Measurements from ENCODE around the gene KCNB1.

KCNB1 gene

DNA sequence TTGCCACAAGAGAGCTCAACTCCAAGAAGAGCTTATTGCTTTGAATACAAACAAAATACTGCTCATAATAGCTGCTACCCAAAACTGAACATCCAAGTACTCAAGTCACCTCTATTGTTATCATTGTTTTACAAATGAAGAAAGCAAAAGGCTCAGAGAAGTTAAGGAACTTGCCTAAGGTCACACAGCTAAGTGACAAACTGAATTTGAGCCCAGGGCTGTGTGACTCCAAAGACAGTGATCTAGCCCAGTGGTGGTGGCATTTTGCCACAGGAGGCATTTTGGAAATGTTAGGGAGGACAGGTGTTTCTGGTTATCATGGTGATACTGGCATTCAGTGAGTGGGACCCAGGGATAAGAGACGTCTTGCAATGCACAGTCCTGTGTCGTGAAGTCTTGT, 79.5 kb downstream of the KCNB1 start:
- no peak overlapping the region for H3K27ac ChIP-seq (ENCODE audit: low read depth, low read length)
- TF ChIP-seq, protein P1, sequence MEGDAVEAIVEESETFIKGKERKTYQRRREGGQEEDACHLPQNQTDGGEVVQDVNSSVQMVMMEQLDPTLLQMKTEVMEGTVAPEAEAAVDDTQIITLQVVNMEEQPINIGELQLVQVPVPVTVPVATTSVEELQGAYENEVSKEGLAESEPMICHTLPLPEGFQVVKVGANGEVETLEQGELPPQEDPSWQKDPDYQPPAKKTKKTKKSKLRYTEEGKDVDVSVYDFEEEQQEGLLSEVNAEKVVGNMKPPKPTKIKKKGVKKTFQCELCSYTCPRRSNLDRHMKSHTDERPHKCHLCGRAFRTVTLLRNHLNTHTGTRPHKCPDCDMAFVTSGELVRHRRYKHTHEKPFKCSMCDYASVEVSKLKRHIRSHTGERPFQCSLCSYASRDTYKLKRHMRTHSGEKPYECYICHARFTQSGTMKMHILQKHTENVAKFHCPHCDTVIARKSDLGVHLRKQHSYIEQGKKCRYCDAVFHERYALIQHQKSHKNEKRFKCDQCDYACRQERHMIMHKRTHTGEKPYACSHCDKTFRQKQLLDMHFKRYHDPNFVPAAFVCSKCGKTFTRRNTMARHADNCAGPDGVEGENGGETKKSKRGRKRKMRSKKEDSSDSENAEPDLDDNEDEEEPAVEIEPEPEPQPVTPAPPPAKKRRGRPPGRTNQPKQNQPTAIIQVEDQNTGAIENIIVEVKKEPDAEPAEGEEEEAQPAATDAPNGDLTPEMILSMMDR (IDR thresholded peaks at IDR 0.05; ENCODE audit: low read depth, low read length, poor library complexity, severe bottlenecking): no peak
- no peak for TF ChIP-seq EZH2phosphoT487 (IDR thresholded peaks at IDR 0.05; ENCODE audit: borderline replicate concordance, low read length)
- no peak overlapping the region for H3K4me3 ChIP-seq (ENCODE audit: low read length)
- H3K4me2 ChIP-seq (ENCODE audit: low read length): no peak overlapping the region
- H4K20me1 ChIP-seq (ENCODE audit: control insufficient read depth, insufficient read depth, low read depth, low read length): no peaks in the 10 kb centered on the region
- H3K9me2 ChIP-seq (replicated peaks; ENCODE audit: control insufficient read depth, low read length): no peaks in the 10 kb centered on the region
- H3K79me2 ChIP-seq (ENCODE audit: control insufficient read depth, low read length): no peaks in the 10 kb centered on the region
- H3K4me1 ChIP-seq (ENCODE audit: control insufficient read depth, low read length): no peaks in the 10 kb centered on the region
- H3K9me3 ChIP-seq (ENCODE audit: control insufficient read depth, insufficient read depth, low read length): no peaks in the 10 kb centered on the region
- H3F3A ChIP-seq (ENCODE audit: control insufficient read depth, insufficient read depth): no peaks in the 10 kb centered on the region
- peaks cover 15% of the 10 kb centered on the region; the same call in 1 of the 2 replicates for H3K27me3 ChIP-seq (ENCODE audit: control insufficient read depth, low read length)
- H3K36me3 ChIP-seq (ENCODE audit: control insufficient read depth, low read length): no peaks in the 10 kb centered on the region

GRCh38 chr20:49400904-49401303, 81.6 kb downstream of the KCNB1 start:
- Histone ChIP-seq H3K27ac (ENCODE audit: low read depth, low read length) (no peak overlapping the region), H3K4me2 (ENCODE audit: low read length) (no peak overlapping the region), H3K27me3 (ENCODE audit: control insufficient read depth, low read length) (peaks cover 13% of the 10 kb centered on the region; the same call in 1 of the 2 replicates), H3K4me1 (ENCODE audit: control insufficient read depth, low read length) (no peaks in the 10 kb centered on the region), H3K4me3 (ENCODE audit: low read length) (no peak overlapping the region), H3K9me3 (ENCODE audit: control insufficient read depth, insufficient read depth, low read length) (no peaks in the 10 kb centered on the region), H3K9me2 (replicated peaks; ENCODE audit: control insufficient read depth, low read length) (no peaks in the 10 kb centered on the region), H3K79me2 (ENCODE audit: control insufficient read depth, low read length) (no peaks in the 10 kb centered on the region), H3K36me3 (ENCODE audit: control insufficient read depth, low read length) (no peaks in the 10 kb centered on the region), H4K20me1 (ENCODE audit: control insufficient read depth, insufficient read depth, low read depth, low read length) (no peaks in the 10 kb centered on the region), H3F3A (ENCODE audit: control insufficient read depth, insufficient read depth) (no peaks in the 10 kb centered on the region)
- TF ChIP-seq EZH2phosphoT487 (IDR thresholded peaks at IDR 0.05; ENCODE audit: borderline replicate concordance, low read length): no peak
- TF ChIP-seq, protein P1 (IDR thresholded peaks at IDR 0.05; ENCODE audit: low read depth, low read length, poor library complexity, severe bottlenecking): no peak

DNA sequence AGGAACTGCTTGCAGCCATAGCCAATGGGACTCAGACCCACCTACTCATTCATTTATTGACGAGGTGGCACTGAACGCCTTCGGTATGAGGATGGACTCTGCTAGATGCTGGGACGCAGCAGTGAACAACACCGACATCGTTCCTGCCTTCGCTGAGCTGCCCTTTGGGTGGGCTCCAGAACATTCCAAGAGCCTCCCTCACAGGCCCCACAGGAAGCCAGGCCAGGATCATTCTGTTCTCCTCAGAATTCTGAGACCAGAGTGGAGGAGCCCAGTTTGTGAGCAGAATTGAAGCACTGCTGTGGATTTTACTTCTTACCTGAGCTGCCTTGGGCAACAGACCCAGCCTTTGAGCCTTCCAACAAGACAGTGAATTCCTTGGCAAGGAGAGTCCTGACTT, 82.1 kb downstream of the KCNB1 start:
- Histone ChIP-seq H3K4me2 (ENCODE audit: low read length) (no peak overlapping the region), H3K27ac (ENCODE audit: low read depth, low read length) (no peak overlapping the region), H3K79me2 (ENCODE audit: control insufficient read depth, low read length) (no peaks in the 10 kb centered on the region), H3F3A (ENCODE audit: control insufficient read depth, insufficient read depth) (no peaks in the 10 kb centered on the region), H3K36me3 (ENCODE audit: control insufficient read depth, low read length) (no peaks in the 10 kb centered on the region), H3K27me3 (ENCODE audit: control insufficient read depth, low read length) (peaks cover 10% of the 10 kb centered on the region; the same call in 1 of the 2 replicates), H3K4me1 (ENCODE audit: control insufficient read depth, low read length) (no peaks in the 10 kb centered on the region), H4K20me1 (ENCODE audit: control insufficient read depth, insufficient read depth, low read depth, low read length) (no peaks in the 10 kb centered on the region), H3K9me3 (ENCODE audit: control insufficient read depth, insufficient read depth, low read length) (no peaks in the 10 kb centered on the region), H3K4me3 (ENCODE audit: low read length) (no peak overlapping the region), H3K9me2 (replicated peaks; ENCODE audit: control insufficient read depth, low read length) (no peaks in the 10 kb centered on the region)
- TF ChIP-seq, protein P1 (IDR thresholded peaks at IDR 0.05; ENCODE audit: low read depth, low read length, poor library complexity, severe bottlenecking): no peak

DNA sequence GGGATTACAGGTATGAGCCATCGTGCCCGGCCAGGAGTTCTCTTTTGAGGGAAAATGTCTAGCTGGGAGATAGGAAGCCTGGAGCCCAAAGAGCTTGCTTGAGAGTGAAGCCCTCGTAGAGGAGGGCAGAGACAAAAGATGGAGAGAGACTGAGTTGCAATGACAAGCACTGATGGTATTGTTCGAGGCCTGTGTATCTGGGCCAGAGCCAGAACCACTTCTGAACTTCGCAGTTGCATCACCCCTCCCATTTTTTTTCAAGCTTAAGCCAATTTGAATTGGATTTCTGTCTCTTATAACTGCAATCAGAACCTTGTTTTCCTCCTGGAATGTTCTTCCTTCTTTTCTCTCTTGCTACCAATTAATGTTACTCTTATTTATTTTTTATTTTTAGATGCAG, 83.1 kb downstream of the KCNB1 start:
- Histone ChIP-seq H3F3A (ENCODE audit: control insufficient read depth, insufficient read depth) (no peaks in the 10 kb centered on the region), H3K4me1 (ENCODE audit: control insufficient read depth, low read length) (no peaks in the 10 kb centered on the region), H3K79me2 (ENCODE audit: control insufficient read depth, low read length) (no peaks in the 10 kb centered on the region), H3K4me3 (ENCODE audit: low read length) (no peak overlapping the region), H3K9me3 (ENCODE audit: control insufficient read depth, insufficient read depth, low read length) (no peaks in the 10 kb centered on the region), H3K27ac (ENCODE audit: low read depth, low read length) (no peak overlapping the region), H4K20me1 (ENCODE audit: control insufficient read depth, insufficient read depth, low read depth, low read length) (no peaks in the 10 kb centered on the region), H3K36me3 (ENCODE audit: control insufficient read depth, low read length) (no peaks in the 10 kb centered on the region), H3K27me3 (ENCODE audit: control insufficient read depth, low read length) (0 out of 2 replicates have a peak, but pooled peaks cover 3% of the 10 kb centered on the region), H3K4me2 (ENCODE audit: low read length) (no peak overlapping the region), H3K9me2 (replicated peaks; ENCODE audit: control insufficient read depth, low read length) (no peaks in the 10 kb centered on the region)
- TF ChIP-seq EZH2phosphoT487 (IDR thresholded peaks at IDR 0.05; ENCODE audit: borderline replicate concordance, low read length): no peak
- TF ChIP-seq, protein P1 (IDR thresholded peaks at IDR 0.05; ENCODE audit: low read depth, low read length, poor library complexity, severe bottlenecking): no peak

All from DOHH2 (cell line).